Motor neuron (in vitro differentiated cells): Measurements from ENCODE around the gene NUTF2. TPM values are rescaled to one million over a fixed set of nuclear protein-coding genes. Genes with fewer than 3 reads are reported as not detected.
"Not testable (repeated sequence)": the region's sequence is repeated elsewhere in the genome, so short reads cannot be mapped to it uniquely, and the experiment has no call there.

Experiments
- ATAC-seq, 8 experiments: fragments of 200-7000 bp; cut with Tn5 transposase; replicated peaks in 6 of 8; 2 replicates each; pipeline ENCODE4 v1.8.0; 2021; ENCODE audit warnings: mild to moderate bottlenecking in 8 of 8, moderate library complexity in 8 of 8
- H3K27ac ChIP-seq, 2 donors: fragments of 250-450 bp; sonication (Bioruptor Pico); 2 replicates each; pipeline ENCODE4 v1.9.0; 2021; ENCODE audit warnings: antibody characterized with exemption in 2 of 2, mild to moderate bottlenecking in 2 of 2, moderate library complexity in 1 of 2
- H3K4me1 ChIP-seq, 2 donors: fragments of 250-450 bp; sonication (Bioruptor Pico); replicated peaks in 1 of 2; 2 replicates each; pipeline ENCODE4 v1.6.1; 2021; ENCODE audit warnings: antibody characterized with exemption in 2 of 2, mild to moderate bottlenecking in 2 of 2, moderate library complexity in 1 of 2
- H3K4me3 ChIP-seq, 5 donors: fragments of 250-450 bp; sonication (Bioruptor Pico); 2 replicates each; pipeline ENCODE4 v1.9.0; 2021; ENCODE audit warnings: antibody characterized with exemption in 5 of 5, mild to moderate bottlenecking in 5 of 5, moderate library complexity in 4 of 5
- WGBS, 10 experiments: fragments of 450-650 bp; shearing (Covaris generic); methylation state at CpG; one replicate each; pipeline ENCODE4 v1.0.0; 2022; 5-methylcytosine and 5-hydroxymethylcytosine counted together
- in situ Hi-C, 9 experiments: fragments of 400-800 bp; cut with MboI; loops; one replicate each; pipeline ENCODE4 v1.15.0; 2021; ENCODE audit warnings: low sequenced_read_pairs in 9 of 9, low pct_unique_long_range_greater_than_20kb in 2 of 9; ENCODE audit not compliant: unreplicated experiment in 9 of 9
- total RNA-seq, 8 experiments: library from RNA; unstranded; fragments of 300-600 nt; gene quantifications; 2 replicates each; pipeline versions ENCODE4 v1.2.3 to v1.2.4, GENCODE V29; 2022

Gene NUTF2
- total RNA-seq, 8 experiments from 2014 or later, result 52.2 to 122 (median 108) TPM

- H3K27ac ChIP-seq, result no peak overlapping the region
- 40 to 100% (median 96%) methylated on average over 1 to 9 of the region's 36 CpGs; no CpG with 5 or more reads in 4 of the 10 experiments for WGBS, 10 experiments
- no peak for ATAC-seq
- H3K4me1 ChIP-seq, result no peaks in the 10 kb centered on the region
- H3K4me3 ChIP-seq, result no peak overlapping the region
- in situ Hi-C loops, result no loop called here
These were observed 62.5 kb downstream of the NUTF2 start for GRCh38 chr16:67909056-67909742.

GRCh38 chr16:67910158-67910557, 63.4 kb downstream of the NUTF2 start:
- in situ Hi-C loops, result no loop called here
- H3K27ac ChIP-seq, result no peak overlapping the region

GRCh38 chr16:67914758-67915495, 68.2 kb downstream of the NUTF2 start:
- WGBS, 10 experiments, result 53 to 100% (median 84%) methylated on average over 1 to 5 of the region's 7 CpGs; no CpG with 5 or more reads in 4 of the 10 experiments
- peak in 1 of 8 experiments; percentile 34 for ATAC-seq
- no peak overlapping the region for H3K27ac ChIP-seq
- H3K4me1 ChIP-seq, result peaks cover 0 to 10% of the 10 kb centered on the region in 2 donors
- in situ Hi-C loops, result no loop called here
- H3K4me3 ChIP-seq, result no peak overlapping the region

More at GRCh38 chr16:67910158-67910557, 63.4 kb downstream of the NUTF2 start:
- Histone ChIP-seq H3K4me1 (no peaks in the 10 kb centered on the region), H3K4me3 (no peak overlapping the region)
- ATAC-seq, result peak; percentile 79 to 99 (median 92)
- 63 to 100% (median 80%) methylated on average over 1 of the region's 2 CpGs; no CpG with 5 or more reads in 5 of the 10 experiments for WGBS, 10 experiments

GRCh38 chr16:67915496-67915769, 68.7 kb downstream of the NUTF2 start:
- H3K27ac ChIP-seq, H3K4me3 ChIP-seq, in situ Hi-C loops: not testable (repeated sequence)
- WGBS, 10 experiments, result no CpG with 5 or more reads among the region's 2 CpGs
- ATAC-seq, result peak in 1 of 8 experiments; percentile 84
- H3K4me1 ChIP-seq, result peaks cover 0 to 10% of the 10 kb centered on the region in 2 donors

GRCh38 chr16:67915831-67916723, 69.3 kb downstream of the NUTF2 start:
- peaks cover 0 to 10% of the 10 kb centered on the region in 2 donors for H3K4me1 ChIP-seq
- no peak overlapping the region for H3K4me3 ChIP-seq
- in situ Hi-C loops, result no loop called here
- ATAC-seq, result peak in 3 of 8 experiments; percentile 6 to 20 (median 17)
- 43 to 100% (median 87%) methylated on average over 1 to 3 of the region's 7 CpGs; no CpG with 5 or more reads in 4 of the 10 experiments for WGBS, 10 experiments
- H3K27ac ChIP-seq, result no peak overlapping the region

- WGBS, 10 experiments, result 5 to 83% (median 41%) methylated on average over 1 to 5 of the region's 6 CpGs; no CpG with 5 or more reads in 3 of the 10 experiments
- Histone ChIP-seq H3K27ac (peak overlapping the region; percentile 22 to 71), H3K4me1 (peaks cover 0 to 10% of the 10 kb centered on the region in 2 donors), H3K4me3 (no peak overlapping the region)
- peak in 5 of 8 experiments; percentile 63 to 71 (median 70) for ATAC-seq
- in situ Hi-C loops, result no loop called here
These were observed 70.6 kb downstream of the NUTF2 start for GRCh38 chr16:67917140-67917851.

GRCh38 chr16:67917852-67918236, 71.1 kb downstream of the NUTF2 start:
- 20 to 60% (median 57%) methylated on average over 1 to 3 of the region's 4 CpGs; no CpG with 5 or more reads in 5 of the 10 experiments for WGBS, 10 experiments
- ATAC-seq, result peak in 7 of 8 experiments; percentile 29 to 98 (median 97)
- Histone ChIP-seq H3K4me1 (peaks cover 0 to 10% of the 10 kb centered on the region in 2 donors), H3K4me3 (no peak overlapping the region), H3K27ac (peak overlapping the region; percentile 43 to 71)
- in situ Hi-C loops, result no loop called here

- peak in 2 of 8 experiments; percentile 76 to 82 for ATAC-seq
- peaks cover 0 to 10% of the 10 kb centered on the region in 2 donors for H3K4me1 ChIP-seq
- H3K27ac ChIP-seq, result no peak overlapping the region
- in situ Hi-C loops, result no loop called here
- 40 to 100% (median 90%) methylated on average over 1 to 5 of the region's 6 CpGs; no CpG with 5 or more reads in 3 of the 10 experiments for WGBS, 10 experiments
- H3K4me3 ChIP-seq, result no peak overlapping the region
These were observed 73.0 kb downstream of the NUTF2 start for GRCh38 chr16:67919622-67920221.

Other genes starting within 250 kb of the NUTF2 start
- gene CARMIL2, start 201.8 kb upstream of the NUTF2 start, total RNA-seq, result 1 to 10 TPM in 6 of 8 experiments, under 1 TPM in 2; 0.66 to 6.9 (median 2.9) TPM
- 10 to 100 TPM in 7 of 8 experiments, 1 to 10 TPM in 1; 7.1 to 31.2 (median 20.4) TPM for gene ACD, start 186.7 kb upstream of the NUTF2 start, total RNA-seq
- gene PARD6A, start 186.0 kb upstream of the NUTF2 start, total RNA-seq, result 10 to 100 TPM in 4 of 8 experiments, 1 to 10 TPM in 3, not detected in 1; 2.5 to 14.2 (median 12.4) TPM
- 10 to 100 TPM; 10.8 to 26.0 (median 17.4) TPM for gene ENKD1, start 180.2 kb upstream of the NUTF2 start, total RNA-seq
- gene C16orf86, start 180.1 kb upstream of the NUTF2 start, total RNA-seq, result 1 to 10 TPM; 1.9 to 4.9 (median 2.9) TPM
- 10 to 100 TPM; 13.1 to 48.8 (median 30.5) TPM for gene GFOD2, start 127.6 kb upstream of the NUTF2 start, total RNA-seq
- gene RANBP10, start 40.4 kb upstream of the NUTF2 start, total RNA-seq, result 10 to 100 TPM in 2 of 8 experiments, 1 to 10 TPM in 6; 4.3 to 19.8 (median 7.6) TPM
- gene TSNAXIP1, start 40.0 kb upstream of the NUTF2 start, total RNA-seq, result 10 to 100 TPM in 1 of 8 experiments, 1 to 10 TPM in 7; 1.0 to 13.0 (median 3.0) TPM
- gene THAP11, start 4.6 kb upstream of the NUTF2 start, total RNA-seq, result 10 to 100 TPM; 17.6 to 26.9 (median 23.1) TPM
- 10 to 100 TPM; 21.4 to 42.8 (median 34.0) TPM for gene CENPT, start 760 bp downstream of the NUTF2 start, total RNA-seq
- 10 to 100 TPM; 25.2 to 60.8 (median 46.9) TPM for gene EDC4, start 26.1 kb downstream of the NUTF2 start, total RNA-seq
- 1 to 10 TPM in 1 of 8 experiments, under 1 TPM in 5, not detected in 2; 0.33 to 1.3 (median 0.68) TPM for gene NRN1L, start 38.0 kb downstream of the NUTF2 start, total RNA-seq
- gene PSKH1, start 46.3 kb downstream of the NUTF2 start, total RNA-seq, result 10 to 100 TPM in 6 of 8 experiments, 1 to 10 TPM in 2; 7.2 to 35.2 (median 13.9) TPM
- gene CTRL, start 84.9 kb downstream of the NUTF2 start, total RNA-seq, result 1 to 10 TPM in 6 of 8 experiments, under 1 TPM in 2; 0.66 to 3.7 (median 2.3) TPM
- 100 to 1,000 TPM in 1 of 8 experiments, 10 to 100 TPM in 7; 22.7 to 134 (median 36.9) TPM for gene PSMB10, start 89.9 kb downstream of the NUTF2 start, total RNA-seq
- gene LCAT, start 97.2 kb downstream of the NUTF2 start, total RNA-seq, result 10 to 100 TPM in 4 of 8 experiments, 1 to 10 TPM in 4; 3.2 to 20.0 (median 8.0) TPM
- 10 to 100 TPM in 4 of 8 experiments, 1 to 10 TPM in 4; 5.0 to 54.9 (median 21.4) TPM for gene SLC12A4, start 121.7 kb downstream of the NUTF2 start, total RNA-seq
- gene DPEP3, start 133.6 kb downstream of the NUTF2 start, total RNA-seq, result under 1 TPM in 1 of 8 experiments, not detected in 7; 0.66 TPM
- gene DPEP2, start 152.6 kb downstream of the NUTF2 start, total RNA-seq, result under 1 TPM in 3 of 8 experiments, not detected in 5; 0.13 to 0.57 (median 0.42) TPM
- gene DPEP2NB, start 169.0 kb downstream of the NUTF2 start, total RNA-seq, result not detected
- 10 to 100 TPM in 3 of 8 experiments, 1 to 10 TPM in 5; 5.6 to 15.8 (median 9.0) TPM for gene DDX28, start 176.3 kb downstream of the NUTF2 start, total RNA-seq
- gene DUS2, start 176.4 kb downstream of the NUTF2 start, total RNA-seq, result 10 to 100 TPM in 7 of 8 experiments, 1 to 10 TPM in 1; 9.0 to 19.2 (median 12.8) TPM
- 10 to 100 TPM; 14.0 to 27.0 (median 19.1) TPM for gene NFATC3, start 238.4 kb downstream of the NUTF2 start, total RNA-seq